Stomach smooth muscle (tissue), 2 donors: ENCODE results near the gene ASAH2.
"Not testable (repeated sequence)": the region's sequence is repeated elsewhere in the genome, so short reads cannot be mapped to it uniquely, and the experiment has no call there.

Experiments
- H3K27ac ChIP-seq: one replicate; pipeline ENCODE4 v1.7.0; 2013; ENCODE audit warnings: mild to moderate bottlenecking, low read length, inconsistent platforms
- H3K27me3 ChIP-seq, 2 donors: one replicate each; pipeline ENCODE4 v1.7.0; 2013; ENCODE audit warnings: low read length in 2 of 2; ENCODE audit not compliant: insufficient read depth in 2 of 2, control insufficient read depth in 1 of 2
- H3K36me3 ChIP-seq, 2 donors: one replicate each; pipeline ENCODE4 v1.7.0; 2013; ENCODE audit warnings: low read length in 2 of 2; ENCODE audit not compliant: control insufficient read depth in 2 of 2, insufficient read depth in 2 of 2
- H3K4me1 ChIP-seq: one replicate; pipeline ENCODE4 v1.7.0; 2013; ENCODE audit warnings: low read length; ENCODE audit not compliant: control insufficient read depth, insufficient read depth
- H3K4me3 ChIP-seq, 2 donors: one replicate each; pipeline ENCODE4 v1.7.0; 2013; ENCODE audit warnings: low read length in 2 of 2
- H3K9ac ChIP-seq, 2 donors: one replicate each; pipeline ENCODE4 v1.7.0; 2013; ENCODE audit warnings: low read length in 2 of 2, mild to moderate bottlenecking in 1 of 2
- H3K9me3 ChIP-seq, 2 donors: one replicate each; pipeline ENCODE4 v1.7.0; 2013; ENCODE audit warnings: low read length in 2 of 2; ENCODE audit not compliant: control insufficient read depth in 2 of 2
- donor health status: healthy.
- donor health status: Pancreatic carcinoma.

ASAH2 gene

DNA sequence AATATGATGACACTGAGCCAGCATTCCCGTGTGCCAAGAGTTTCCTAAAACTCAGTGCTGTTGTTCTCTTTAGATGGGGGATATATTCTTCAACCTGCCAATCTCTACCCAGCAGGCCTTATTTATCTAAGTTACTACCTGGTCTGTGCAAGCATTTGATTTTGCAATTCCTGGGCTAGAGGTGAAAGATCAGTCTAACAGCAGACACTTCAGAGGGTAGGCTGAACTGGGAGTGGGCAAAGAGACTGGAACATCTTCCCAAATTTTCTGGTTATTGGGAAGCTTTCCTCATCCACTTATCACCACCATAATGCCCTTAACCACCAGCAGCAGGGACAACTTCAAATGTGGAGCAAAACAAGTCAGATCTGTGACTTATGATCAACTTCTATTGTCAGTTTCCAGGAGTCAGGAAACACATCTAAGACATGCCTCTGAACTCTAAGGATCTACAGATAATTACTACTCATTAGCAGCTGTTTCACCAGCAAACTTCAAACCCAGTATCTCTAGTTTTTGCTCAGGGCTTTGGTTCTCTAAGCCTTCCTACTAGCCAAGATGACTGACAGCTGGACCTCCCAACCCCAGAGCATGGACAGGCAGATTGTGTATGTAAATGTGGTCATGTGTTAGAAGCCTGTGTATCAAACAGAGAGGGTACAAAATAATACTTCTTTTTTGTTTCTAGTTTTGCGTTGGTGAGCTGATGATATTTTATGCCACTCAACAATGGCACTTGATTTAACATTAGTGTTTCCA, 1.0 kb downstream of the ASAH2 start:
- Histone ChIP-seq H3K36me3 (no peaks in the 10 kb centered on the region), H3K4me1 (no peaks in the 10 kb centered on the region), H3K9me3 (no peaks in the 10 kb centered on the region), H3K27ac (no peak overlapping the region), H3K4me3 (no peak overlapping the region), H3K9ac (no peak overlapping the region), H3K27me3 (no peaks in the 10 kb centered on the region)

DNA sequence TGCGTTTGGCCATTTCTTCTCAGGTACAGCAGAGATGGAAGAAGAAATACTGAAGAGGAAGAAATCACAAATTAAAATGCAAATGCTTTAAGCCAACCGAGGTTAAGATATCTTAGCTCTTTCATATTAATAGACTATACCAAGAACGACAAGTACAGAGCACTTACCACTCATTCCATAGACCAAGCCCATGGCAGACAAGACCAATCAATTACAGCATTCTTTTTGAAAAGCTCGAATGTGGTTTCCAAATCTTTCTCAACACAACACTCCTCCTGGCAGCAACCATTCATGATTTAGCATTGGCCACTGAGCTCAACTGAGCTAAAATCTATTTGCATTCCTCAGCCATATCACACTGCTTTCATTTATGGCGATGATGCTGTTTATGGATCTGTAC, 2.7 kb downstream of the ASAH2 start:
- Histone ChIP-seq H3K27me3 (no peaks in the 10 kb centered on the region), H3K4me3 (no peak overlapping the region), H3K36me3 (no peaks in the 10 kb centered on the region), H3K9ac (no peak overlapping the region), H3K9me3 (no peaks in the 10 kb centered on the region), H3K4me1 (no peaks in the 10 kb centered on the region), H3K27ac (no peak overlapping the region)

GRCh38 chr10:50248062-50248461, 3.3 kb downstream of the ASAH2 start:
- H3K9ac ChIP-seq, result no peak overlapping the region
- no peaks in the 10 kb centered on the region for H3K9me3 ChIP-seq
- H3K4me1 ChIP-seq, result no peaks in the 10 kb centered on the region
- no peaks in the 10 kb centered on the region for H3K36me3 ChIP-seq
- H3K4me3 ChIP-seq, result no peak overlapping the region
- no peaks in the 10 kb centered on the region for H3K27me3 ChIP-seq
- H3K27ac ChIP-seq, result no peak overlapping the region

- Histone ChIP-seq H3K27me3 (no peaks in the 10 kb centered on the region), H3K9me3 (no peaks in the 10 kb centered on the region), H3K9ac (no peak overlapping the region), H3K27ac (no peak overlapping the region), H3K4me1 (no peaks in the 10 kb centered on the region), H3K4me3 (no peak overlapping the region), H3K36me3 (no peaks in the 10 kb centered on the region)
Observed at GRCh38 chr10:50244201-50244600, 7.1 kb downstream of the ASAH2 start.

DNA sequence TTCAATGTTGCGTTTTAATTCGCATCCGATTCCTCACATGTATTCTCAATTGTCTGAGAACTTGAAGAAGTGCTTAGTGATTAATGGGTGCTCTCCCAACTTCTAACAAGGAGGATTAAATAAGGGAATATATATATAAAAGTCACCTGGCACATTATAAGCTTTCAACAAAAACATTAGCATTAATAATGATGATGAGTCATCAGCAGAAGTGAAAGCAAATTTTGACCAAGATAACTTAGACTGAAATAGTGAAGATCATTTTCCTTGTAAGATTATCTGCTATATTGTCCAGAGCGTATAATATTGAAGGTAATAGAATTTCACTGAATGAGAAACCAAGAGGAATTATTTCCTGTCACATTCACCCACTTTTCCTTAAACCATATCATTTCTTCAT, 8.5 kb downstream of the ASAH2 start:
- no peak overlapping the region for H3K9ac ChIP-seq
- H3K27ac ChIP-seq, result no peak overlapping the region
- H3K36me3 ChIP-seq, result no peaks in the 10 kb centered on the region
- no peaks in the 10 kb centered on the region for H3K4me1 ChIP-seq
- H3K27me3 ChIP-seq, result no peaks in the 10 kb centered on the region
- no peak overlapping the region for H3K4me3 ChIP-seq
- no peaks in the 10 kb centered on the region for H3K9me3 ChIP-seq

DNA sequence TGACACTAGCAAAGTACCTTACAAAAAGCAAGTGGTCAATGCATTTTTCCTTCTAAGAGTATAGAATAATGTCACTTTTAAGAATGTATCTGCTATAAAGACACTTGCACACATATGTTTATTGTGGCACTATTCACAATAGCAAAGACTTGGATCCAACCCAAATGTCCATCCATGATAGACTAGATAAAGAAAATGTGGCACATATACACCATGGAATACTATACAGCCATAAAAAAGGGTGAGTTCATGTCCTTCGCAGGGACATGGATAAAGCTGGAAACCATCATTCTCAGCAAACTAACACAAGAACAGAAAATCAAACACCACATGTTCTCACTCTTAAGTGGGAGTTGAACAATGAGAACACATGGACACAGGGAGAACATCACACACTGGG, 9.8 kb downstream of the ASAH2 start:
- H3K27ac ChIP-seq, H3K4me1 ChIP-seq, H3K9me3 ChIP-seq, H3K36me3 ChIP-seq, H3K4me3 ChIP-seq, H3K27me3 ChIP-seq, H3K9ac ChIP-seq: not testable (repeated sequence)

DNA sequence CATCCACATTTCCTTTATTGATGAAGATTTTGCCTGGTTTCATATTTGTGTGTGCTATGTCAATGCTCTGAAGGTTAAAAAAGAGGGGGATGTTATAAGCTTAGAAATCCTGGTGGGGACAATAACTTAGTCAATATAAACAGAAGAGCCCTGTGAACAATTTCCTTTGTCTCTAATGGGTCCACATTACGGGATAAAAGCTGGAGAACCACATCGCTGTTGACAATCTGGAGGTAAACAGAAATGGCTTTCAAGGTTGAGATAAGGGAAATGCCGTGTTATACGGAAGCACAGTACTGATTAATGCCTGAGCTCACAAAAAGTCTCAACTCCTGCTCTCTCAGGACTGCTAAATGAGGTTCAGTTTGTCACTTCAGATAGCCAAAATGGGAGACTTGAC, 16.8 kb downstream of the ASAH2 start:
- Histone ChIP-seq H3K9ac (no peak overlapping the region), H3K27ac (no peak overlapping the region), H3K36me3 (no peaks in the 10 kb centered on the region), H3K4me3 (no peak overlapping the region), H3K4me1 (no peaks in the 10 kb centered on the region), H3K27me3 (no peaks in the 10 kb centered on the region), H3K9me3 (no peaks in the 10 kb centered on the region)

GRCh38 chr10:50232261-50232639, 19.1 kb downstream of the ASAH2 start:
- no peak overlapping the region for H3K27ac ChIP-seq
- H3K36me3 ChIP-seq, result no peaks in the 10 kb centered on the region
- H3K9me3 ChIP-seq, result no peaks in the 10 kb centered on the region
- H3K9ac ChIP-seq, result no peak overlapping the region
- H3K4me1 ChIP-seq, result no peaks in the 10 kb centered on the region
- no peak overlapping the region for H3K4me3 ChIP-seq
- H3K27me3 ChIP-seq, result no peaks in the 10 kb centered on the region

GRCh38 chr10:50231515-50232260, 19.6 kb downstream of the ASAH2 start:
- Histone ChIP-seq H3K36me3 (no peaks in the 10 kb centered on the region), H3K27ac (no peak overlapping the region), H3K4me3 (no peak overlapping the region), H3K9me3 (no peaks in the 10 kb centered on the region), H3K9ac (no peak overlapping the region), H3K4me1 (no peaks in the 10 kb centered on the region), H3K27me3 (no peaks in the 10 kb centered on the region)

DNA sequence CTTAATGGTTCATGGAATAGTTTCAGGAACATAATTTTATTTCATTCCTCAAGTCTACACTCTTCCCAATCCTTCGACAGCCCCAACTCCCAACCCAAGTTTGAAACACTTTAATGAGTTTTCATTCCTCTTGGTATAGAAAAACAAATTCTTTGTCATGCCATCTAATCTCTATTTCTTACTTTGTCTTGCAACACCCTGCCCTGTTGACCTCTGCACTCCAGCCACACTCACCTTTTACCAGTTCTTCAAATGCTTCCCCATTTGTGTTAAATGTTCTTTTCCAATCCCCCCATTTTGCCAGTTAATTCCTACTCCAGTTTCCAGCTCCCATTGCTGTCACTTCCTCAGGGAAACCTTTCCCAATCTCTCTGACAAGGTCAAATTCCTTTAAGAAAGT, 21.9 kb downstream of the ASAH2 start:
- no peaks in the 10 kb centered on the region for H3K27me3 ChIP-seq
- no peaks in the 10 kb centered on the region for H3K9me3 ChIP-seq
- H3K9ac ChIP-seq, result no peak overlapping the region
- no peak overlapping the region for H3K4me3 ChIP-seq
- H3K36me3 ChIP-seq, result no peaks in the 10 kb centered on the region
- H3K4me1 ChIP-seq, result no peaks in the 10 kb centered on the region
- H3K27ac ChIP-seq, result no peak overlapping the region

GRCh38 chr10:50228672-50229071, 22.6 kb downstream of the ASAH2 start:
- no peaks in the 10 kb centered on the region for H3K27me3 ChIP-seq
- H3K9me3 ChIP-seq, result no peaks in the 10 kb centered on the region
- H3K4me1 ChIP-seq, result no peaks in the 10 kb centered on the region
- H3K4me3 ChIP-seq, result no peak overlapping the region
- no peaks in the 10 kb centered on the region for H3K36me3 ChIP-seq
- H3K27ac ChIP-seq, result no peak overlapping the region
- no peak overlapping the region for H3K9ac ChIP-seq
